Measurements from ENCODE around the gene TMEM151B. TPM values are rescaled to one million over a fixed set of nuclear protein-coding genes. Genes with fewer than 3 reads are reported as not detected.

TMEM151B gene
- total and polyA plus RNA-seq, 2 of the 4 experiments (the other 2 are of a cell fraction), result not detected

- ATAC-seq (ENCODE audit: low read depth), result no peak
- Histone ChIP-seq H3K9me1 (ENCODE audit: insufficient read depth, low read length) (peaks cover 20% of the 10 kb centered on the region), H3K18ac (ENCODE audit: low read depth, low read length) (no peak overlapping the region), H2BK5ac (ENCODE audit: low read depth, low read length, poor library complexity, severe bottlenecking) (no peak overlapping the region), H3K9me3 (ENCODE audit: control insufficient read depth, insufficient read depth, low read length) (no peaks in the 10 kb centered on the region), H4K91ac (ENCODE audit: insufficient read depth, low read depth, low read length) (no peak overlapping the region), H3K9ac (ENCODE audit: low read depth, low read length) (no peak overlapping the region), H4K5ac (ENCODE audit: low read depth, low read length) (no peak overlapping the region), H2BK20ac (ENCODE audit: low read depth, low read length) (no peak overlapping the region), H3K14ac (replicated peaks; ENCODE audit: low read depth, low read length) (no peak overlapping the region), H3K4me3 (ENCODE audit: insufficient read depth, low read depth, low read length) (no peak overlapping the region), H3K79me1 (ENCODE audit: low read depth in 1 of 2, low read length in 2 of 2) (peaks cover 24 to 49% of the 10 kb centered on the region in 2 experiments), H3K27ac (ENCODE audit: insufficient read depth, low read length) (no peak overlapping the region), H3K23ac (ENCODE audit: low read depth, low read length) (no peak overlapping the region), H4K8ac (ENCODE audit: low read depth in 2 of 2, low read length in 2 of 2) (no peak overlapping the region), H3K56ac (ENCODE audit: extremely low read depth, insufficient read depth, low read length) (no peak overlapping the region), H2AFZ (replicated peaks; ENCODE audit: low read length, poor library complexity) (peak overlapping the region; percentile 5), H2AK9ac (replicated peaks; ENCODE audit: low read depth, low read length, poor library complexity) (no peak overlapping the region), H3K4me1 (ENCODE audit: control insufficient read depth, insufficient read depth, low read length) (peaks cover 26% of the 10 kb centered on the region), H4K20me1 (ENCODE audit: insufficient read depth, low read length) (peaks cover 10% of the 10 kb centered on the region), H3K27me3 (ENCODE audit: control insufficient read depth, insufficient read depth, low read length) (no peaks in the 10 kb centered on the region), H3K4ac (ENCODE audit: low read depth, low read length) (no peak overlapping the region), H2AK5ac (ENCODE audit: low read depth, low read length) (no peak overlapping the region), H2BK120ac (ENCODE audit: low read depth, low read length) (no peak overlapping the region), H3K4me2 (ENCODE audit: low read depth, low read length) (no peak overlapping the region), H3K36me3 (ENCODE audit: control insufficient read depth, insufficient read depth, low read length) (peaks cover 12% of the 10 kb centered on the region), H2BK15ac (ENCODE audit: low read depth, low read length) (no peak overlapping the region)
- DNase-seq, result no peak
- no TSS peak for BruUV-seq (replicated peaks)
- intact Hi-C loops (cut with micrococcal nuclease), result no loop called here
- no peak for TF ChIP-seq NFE2L2 (IDR thresholded peaks at IDR 0.05; ENCODE audit: low read depth, low read length)
- TF ChIP-seq ELK1 (IDR thresholded peaks at IDR 0.05; ENCODE audit: borderline replicate concordance, low read depth, low read length), result no peak
- no peak for TF ChIP-seq RAD21 (IDR thresholded peaks at IDR 0.05; ENCODE audit: low read length)
- no peak for TF ChIP-seq USF2 (IDR thresholded peaks at IDR 0.05; ENCODE audit: low read depth, low read length)
- TF ChIP-seq CHD1 (IDR thresholded peaks at IDR 0.05; ENCODE audit: low read depth, low read length), result no peak
- no peak for TF ChIP-seq RCOR1 (IDR thresholded peaks at IDR 0.05; ENCODE audit: insufficient replicate concordance, low read length)
- no peak for TF ChIP-seq MXI1 (IDR thresholded peaks at IDR 0.05; ENCODE audit: borderline replicate concordance, low read depth, low read length)
- no peak for TF ChIP-seq CTCF (conservative IDR thresholded peaks at IDR 0.05; ENCODE audit: low read depth, low read length)
- TF ChIP-seq FOS (IDR thresholded peaks at IDR 0.05; ENCODE audit: low read depth, low read length), result no peak
- TF ChIP-seq MAFK (IDR thresholded peaks at IDR 0.05; ENCODE audit: low read depth, low read length), result no peak
- TF ChIP-seq CEBPB (IDR thresholded peaks at IDR 0.05; ENCODE audit: low read depth, low read length), result no peak
- no peak for TF ChIP-seq SMC3 (IDR thresholded peaks at IDR 0.05; ENCODE audit: low read depth, low read length)
- no peak for TF ChIP-seq MAZ (IDR thresholded peaks at IDR 0.05; ENCODE audit: borderline replicate concordance, low read depth, low read length)
- TF ChIP-seq POLR2A (IDR thresholded peaks at IDR 0.05; ENCODE audit: low read depth, low read length), result no peak
- TF ChIP-seq RFX5 (IDR thresholded peaks at IDR 0.05; ENCODE audit: low read depth, low read length), result no peak
- TF ChIP-seq BHLHE40 (IDR thresholded peaks at IDR 0.05; ENCODE audit: low read depth, low read length), result no peak
- WGBS, 2 experiments (ENCODE audit: extremely low coverage in 2 of 2, insufficient read length in 1 of 2), result 97% methylated on average over 5 of the region's 8 CpGs; no CpG with 5 or more reads in 1 of the 2 experiments
- in situ Hi-C loops (cut with MboI; ENCODE audit: low sequenced_read_pairs), result no loop called here
- ChIA-PET POLR2A (ENCODE audit: unreplicated experiment) (no interaction called here), CTCF (no interaction called here)
- dilution Hi-C loops (cut with HindIII; ENCODE audit: low sequenced_read_pairs, unreplicated experiment), result no loop called here
These were observed 8.7 kb upstream of the TMEM151B start for GRCh38 chr6:44261581-44261980.
